Measurements from ENCODE around the gene CCDC187. TPM values are rescaled to one million over a fixed set of nuclear protein-coding genes. Genes with fewer than 3 reads are reported as not detected.

Gene CCDC187
- total and polyA plus RNA-seq, 10 donors: 0.03 to 0.20 (median 0.11) TPM; not detected in 2

DNA sequence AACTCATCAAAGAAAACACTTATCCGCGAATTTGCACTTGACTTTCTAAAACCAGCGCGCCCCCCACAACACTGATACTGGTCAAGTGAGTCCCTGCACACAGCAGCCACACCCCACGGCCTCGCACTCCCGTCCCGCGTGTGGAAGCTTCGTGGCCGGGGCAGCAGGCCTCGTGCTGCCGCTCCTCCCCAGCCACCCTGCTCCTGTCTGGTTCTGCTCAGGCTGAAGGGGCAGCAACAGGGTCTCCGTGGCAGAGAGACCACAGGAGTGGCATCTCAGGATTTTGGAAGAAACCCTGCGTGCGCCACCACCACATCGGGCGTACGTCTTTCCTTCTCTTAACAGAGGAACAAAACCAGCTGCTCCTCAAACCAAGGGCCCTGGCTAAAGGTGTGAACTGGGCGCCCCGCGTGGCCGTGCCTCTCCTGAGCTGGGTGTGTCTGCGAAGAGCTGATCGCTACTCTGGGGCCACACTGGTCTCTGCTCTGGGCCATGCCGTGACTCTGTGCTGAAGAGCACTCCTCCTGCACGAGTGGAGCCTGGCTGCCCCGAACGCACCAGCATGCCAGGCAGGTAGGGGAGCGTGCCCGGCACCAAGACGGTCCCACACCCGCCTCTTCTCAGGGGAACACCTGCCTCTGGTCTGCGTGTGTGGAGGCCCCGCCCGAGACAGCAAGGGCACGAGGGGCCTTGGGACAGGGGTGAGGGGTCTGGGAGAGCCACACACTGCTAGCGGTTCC lies 81.6 kb downstream of the CCDC187 start:
- H3K36me3 ChIP-seq: peaks cover 0 to 97% (median 60%) of the 10 kb centered on the region in 6 donors
- DNase-seq: no peak
- 91 to 96% (median 95%) methylated on average over 35 to 38 of the region's 38 CpGs for WGBS, 5 donors

GRCh38 chr9:136220017-136220729 lies 83.7 kb downstream of the CCDC187 start:
- 85 to 93% (median 88%) methylated on average over 15 of the region's 15 CpGs for WGBS, 5 donors
- intact Hi-C loops (cut with DNase I; ENCODE audit: low total_unique reads): no loop called here
- Histone ChIP-seq H3K27me3 (replicated peaks in 1 of 7) (no peaks in the 10 kb centered on the region), H3K9me3 (no peaks in the 10 kb centered on the region), H3K27ac (no peak overlapping the region), H3K4me3 (no peak overlapping the region), H3K36me3 (peaks cover 0 to 100% (median 80%) of the 10 kb centered on the region in 6 donors), H3K4me1 (peaks cover 0 to 32% (median 14%) of the 10 kb centered on the region in 6 donors)
- DNase-seq: no peak
- TF ChIP-seq POLR2A (IDR thresholded peaks at IDR 0.05) (no peak), CTCF (IDR thresholded peaks at IDR 0.05 in 8 of 11, conservative IDR thresholded peaks at IDR 0.05 in 3 of 11) (no peak), POLR2AphosphoS5 (IDR thresholded peaks at IDR 0.05) (no peak)

More for the DNA sequence above, 81.6 kb downstream of the CCDC187 start:
- intact Hi-C loops (cut with DNase I; ENCODE audit: low total_unique reads): no loop called here
- H3K27me3 ChIP-seq (replicated peaks in 1 of 7): no peaks in the 10 kb centered on the region
- peaks cover 0 to 54% (median 33%) of the 10 kb centered on the region in 6 donors for H3K4me1 ChIP-seq
- peak in 1 of 3 donors; percentile 53 for TF ChIP-seq POLR2AphosphoS5 (IDR thresholded peaks at IDR 0.05)
- no peak for TF ChIP-seq POLR2A (IDR thresholded peaks at IDR 0.05)
- no peak for TF ChIP-seq CTCF (IDR thresholded peaks at IDR 0.05 in 8 of 11, conservative IDR thresholded peaks at IDR 0.05 in 3 of 11)
- no peaks in the 10 kb centered on the region for H3K9me3 ChIP-seq
- H3K27ac ChIP-seq: no peak overlapping the region
- H3K4me3 ChIP-seq: no peak overlapping the region

DNA sequence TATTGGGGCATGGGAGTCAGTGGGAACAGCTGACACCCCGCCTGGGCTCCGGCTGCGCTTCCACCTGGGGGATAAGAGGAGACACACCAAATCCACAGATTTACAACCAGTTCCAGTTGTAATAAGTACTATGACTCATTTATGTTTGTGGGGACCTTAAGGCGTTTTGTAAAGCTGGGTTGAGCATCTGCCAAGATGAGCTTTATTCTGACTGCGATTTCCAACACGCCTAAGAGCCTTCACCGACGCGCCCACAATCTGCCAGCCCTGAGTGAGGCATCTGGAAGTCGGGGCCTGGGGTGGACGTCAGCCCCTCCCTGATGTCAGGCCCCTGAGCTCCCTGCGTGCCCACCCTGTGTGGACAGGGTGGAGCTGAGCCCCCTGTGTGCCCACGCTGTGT lies 84.6 kb downstream of the CCDC187 start:
- intact Hi-C loops (cut with DNase I; ENCODE audit: low total_unique reads): no loop called here
- Histone ChIP-seq H3K27ac (no peak overlapping the region), H3K27me3 (replicated peaks in 1 of 7) (no peaks in the 10 kb centered on the region), H3K9me3 (peaks cover 0 to 2% (median 0%) of the 10 kb centered on the region in 8 donors), H3K4me3 (no peak overlapping the region), H3K36me3 (peaks cover 3 to 100% (median 87%) of the 10 kb centered on the region in 6 donors), H3K4me1 (peaks cover 0 to 23% (median 6%) of the 10 kb centered on the region in 6 donors)
- no peak for DNase-seq
- 94 to 97% (median 96%) methylated on average over 13 of the region's 13 CpGs for WGBS, 5 donors
- TF ChIP-seq POLR2AphosphoS5 (IDR thresholded peaks at IDR 0.05) (no peak), POLR2A (IDR thresholded peaks at IDR 0.05) (no peak), CTCF (IDR thresholded peaks at IDR 0.05 in 8 of 11, conservative IDR thresholded peaks at IDR 0.05 in 3 of 11) (no peak)

GRCh38 chr9:136218673-136219072 lies 85.2 kb downstream of the CCDC187 start:
- intact Hi-C loops (cut with DNase I; ENCODE audit: low total_unique reads): no loop called here
- Histone ChIP-seq H3K36me3 (peaks cover 3 to 100% (median 87%) of the 10 kb centered on the region in 6 donors), H3K27ac (no peak overlapping the region), H3K4me3 (no peak overlapping the region), H3K4me1 (peaks cover 0 to 17% (median 1%) of the 10 kb centered on the region in 6 donors), H3K9me3 (peaks cover 0 to 8% (median 0%) of the 10 kb centered on the region in 8 donors), H3K27me3 (replicated peaks in 1 of 7) (no peaks in the 10 kb centered on the region)
- 89 to 97% (median 93%) methylated on average over 13 to 15 of the region's 15 CpGs for WGBS, 5 donors
- no peak for TF ChIP-seq POLR2A (IDR thresholded peaks at IDR 0.05)
- no peak for TF ChIP-seq CTCF (IDR thresholded peaks at IDR 0.05 in 8 of 11, conservative IDR thresholded peaks at IDR 0.05 in 3 of 11)
- no peak for TF ChIP-seq POLR2AphosphoS5 (IDR thresholded peaks at IDR 0.05)
- no peak for DNase-seq

Measured in spleen (tissue), 11 donors.